Upper lobe of left lung (tissue), 4 donors: Measurements from ENCODE around the gene NPEPPS.

Experiments used
- POLR2A ChIP-seq, 4 donors: fragments of 450-650 bp; IDR thresholded peaks; one replicate each; pipeline ENCODE4 v1.5.1; 2016 to 2017; ENCODE audit warnings: antibody characterized with exemption in 4 of 4, mild to moderate bottlenecking in 2 of 4
- POLR2AphosphoS5 ChIP-seq, 2 donors: sonication (generic); formaldehyde crosslinking; IDR thresholded peaks; one replicate each; pipeline ENCODE4 v1.5.1; 2017; ENCODE audit warnings: antibody characterized with exemption in 2 of 2
- TF ChIP-seq, protein P1 (sequence below), 6 experiments: fragments of 450-650 bp in 4 of 6; fragments of 200-600 bp in 2 of 6; sonication (generic) in 2 of 6; IDR thresholded peaks; one replicate each; pipeline ENCODE4 v1.5.1; 2016 to 2019; ENCODE audit warnings: antibody characterized with exemption in 6 of 6

GRCh38 chr17:47624727-47625068, 93.8 kb downstream of the NPEPPS start:
- TF ChIP-seq, protein P1, sequence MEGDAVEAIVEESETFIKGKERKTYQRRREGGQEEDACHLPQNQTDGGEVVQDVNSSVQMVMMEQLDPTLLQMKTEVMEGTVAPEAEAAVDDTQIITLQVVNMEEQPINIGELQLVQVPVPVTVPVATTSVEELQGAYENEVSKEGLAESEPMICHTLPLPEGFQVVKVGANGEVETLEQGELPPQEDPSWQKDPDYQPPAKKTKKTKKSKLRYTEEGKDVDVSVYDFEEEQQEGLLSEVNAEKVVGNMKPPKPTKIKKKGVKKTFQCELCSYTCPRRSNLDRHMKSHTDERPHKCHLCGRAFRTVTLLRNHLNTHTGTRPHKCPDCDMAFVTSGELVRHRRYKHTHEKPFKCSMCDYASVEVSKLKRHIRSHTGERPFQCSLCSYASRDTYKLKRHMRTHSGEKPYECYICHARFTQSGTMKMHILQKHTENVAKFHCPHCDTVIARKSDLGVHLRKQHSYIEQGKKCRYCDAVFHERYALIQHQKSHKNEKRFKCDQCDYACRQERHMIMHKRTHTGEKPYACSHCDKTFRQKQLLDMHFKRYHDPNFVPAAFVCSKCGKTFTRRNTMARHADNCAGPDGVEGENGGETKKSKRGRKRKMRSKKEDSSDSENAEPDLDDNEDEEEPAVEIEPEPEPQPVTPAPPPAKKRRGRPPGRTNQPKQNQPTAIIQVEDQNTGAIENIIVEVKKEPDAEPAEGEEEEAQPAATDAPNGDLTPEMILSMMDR (IDR thresholded peaks at IDR 0.05), result no peak
- TF ChIP-seq POLR2A (IDR thresholded peaks at IDR 0.05), result no peak
- no peak for TF ChIP-seq POLR2AphosphoS5 (IDR thresholded peaks at IDR 0.05)
